Measurements from ENCODE around the gene MACF1.

DNA sequence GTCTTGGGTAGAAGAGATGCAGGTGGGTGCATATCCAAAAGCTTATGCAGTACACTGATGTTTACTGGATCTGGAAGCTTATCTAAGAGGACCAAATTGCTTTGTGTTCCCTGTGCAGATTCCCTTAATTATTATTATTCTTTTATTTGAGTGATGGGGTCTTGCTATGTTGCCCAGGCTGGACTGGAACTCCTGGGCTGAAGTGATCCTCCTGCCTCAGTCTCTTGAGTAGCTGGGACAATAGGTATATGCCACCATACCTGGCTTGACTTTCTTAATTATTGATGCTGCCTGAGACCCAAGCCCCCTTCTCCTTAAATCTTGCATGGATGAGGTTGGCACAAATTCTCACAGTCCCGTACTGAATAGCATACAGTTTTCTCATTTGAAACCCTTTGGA lies 83.0 kb downstream of the MACF1 start:
- TF ChIP-seq POLR2A (IDR thresholded peaks at IDR 0.05): no peak
- TF ChIP-seq, protein P1, sequence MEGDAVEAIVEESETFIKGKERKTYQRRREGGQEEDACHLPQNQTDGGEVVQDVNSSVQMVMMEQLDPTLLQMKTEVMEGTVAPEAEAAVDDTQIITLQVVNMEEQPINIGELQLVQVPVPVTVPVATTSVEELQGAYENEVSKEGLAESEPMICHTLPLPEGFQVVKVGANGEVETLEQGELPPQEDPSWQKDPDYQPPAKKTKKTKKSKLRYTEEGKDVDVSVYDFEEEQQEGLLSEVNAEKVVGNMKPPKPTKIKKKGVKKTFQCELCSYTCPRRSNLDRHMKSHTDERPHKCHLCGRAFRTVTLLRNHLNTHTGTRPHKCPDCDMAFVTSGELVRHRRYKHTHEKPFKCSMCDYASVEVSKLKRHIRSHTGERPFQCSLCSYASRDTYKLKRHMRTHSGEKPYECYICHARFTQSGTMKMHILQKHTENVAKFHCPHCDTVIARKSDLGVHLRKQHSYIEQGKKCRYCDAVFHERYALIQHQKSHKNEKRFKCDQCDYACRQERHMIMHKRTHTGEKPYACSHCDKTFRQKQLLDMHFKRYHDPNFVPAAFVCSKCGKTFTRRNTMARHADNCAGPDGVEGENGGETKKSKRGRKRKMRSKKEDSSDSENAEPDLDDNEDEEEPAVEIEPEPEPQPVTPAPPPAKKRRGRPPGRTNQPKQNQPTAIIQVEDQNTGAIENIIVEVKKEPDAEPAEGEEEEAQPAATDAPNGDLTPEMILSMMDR (IDR thresholded peaks at IDR 0.05 in 8 of 11, conservative IDR thresholded peaks at IDR 0.05 in 3 of 11): no peak

Measured in spleen (tissue), 7 donors.